ENCODE data around the gene PLOD3.
A peak's percentile ranks its signal among the peaks of the same experiment; 100 is the strongest.

PLOD3 gene

DNA sequence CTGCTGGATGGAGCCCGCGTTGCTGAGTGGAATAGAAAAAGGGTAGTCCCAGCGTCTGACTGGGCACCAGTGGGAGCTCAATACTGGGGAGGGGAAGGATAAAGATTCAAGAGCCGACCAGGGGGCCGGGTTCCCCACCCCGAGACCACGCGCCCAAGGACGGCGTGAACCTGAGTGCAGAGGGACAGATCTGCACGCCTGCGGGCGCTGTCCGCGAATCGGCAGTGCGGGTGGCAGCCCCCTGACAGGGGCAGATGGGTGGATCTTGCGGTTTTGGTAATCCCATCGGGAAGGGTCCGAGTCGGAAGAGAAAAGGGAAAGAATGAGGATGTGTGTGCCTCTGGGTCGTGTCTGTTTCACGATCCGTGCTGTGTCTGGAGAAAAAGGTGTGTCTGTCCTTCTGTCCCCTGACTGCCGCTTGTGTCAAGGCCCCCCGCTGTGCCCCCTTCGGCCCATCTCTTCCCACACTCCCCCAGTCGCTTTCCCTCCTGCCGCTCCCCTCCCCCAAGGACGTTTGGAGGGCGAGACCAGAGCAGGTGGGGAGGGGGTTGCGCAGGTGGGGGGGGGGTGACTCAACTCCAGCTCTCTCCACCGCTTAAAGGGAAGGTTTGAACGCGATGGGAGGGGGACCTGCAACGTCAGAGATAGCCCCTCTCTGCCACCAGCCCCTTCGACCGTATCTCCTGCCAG lies 51.3 kb downstream of the PLOD3 start:
- no peak for TF ChIP-seq MAX (IDR thresholded peaks at IDR 0.05; ENCODE audit: low read depth, low read length)
- no peak for TF ChIP-seq MYC (IDR thresholded peaks at IDR 0.05; ENCODE audit: low read depth, low read length)
- TF ChIP-seq POLR2A (IDR thresholded peaks at IDR 0.05; ENCODE audit: extremely low read depth, insufficient read length) = no peak
- no peak overlapping the region for H3K4me3 ChIP-seq (ENCODE audit: low read depth, low read length)
- DNase-seq (ENCODE audit: low read depth) = no peak

DNA sequence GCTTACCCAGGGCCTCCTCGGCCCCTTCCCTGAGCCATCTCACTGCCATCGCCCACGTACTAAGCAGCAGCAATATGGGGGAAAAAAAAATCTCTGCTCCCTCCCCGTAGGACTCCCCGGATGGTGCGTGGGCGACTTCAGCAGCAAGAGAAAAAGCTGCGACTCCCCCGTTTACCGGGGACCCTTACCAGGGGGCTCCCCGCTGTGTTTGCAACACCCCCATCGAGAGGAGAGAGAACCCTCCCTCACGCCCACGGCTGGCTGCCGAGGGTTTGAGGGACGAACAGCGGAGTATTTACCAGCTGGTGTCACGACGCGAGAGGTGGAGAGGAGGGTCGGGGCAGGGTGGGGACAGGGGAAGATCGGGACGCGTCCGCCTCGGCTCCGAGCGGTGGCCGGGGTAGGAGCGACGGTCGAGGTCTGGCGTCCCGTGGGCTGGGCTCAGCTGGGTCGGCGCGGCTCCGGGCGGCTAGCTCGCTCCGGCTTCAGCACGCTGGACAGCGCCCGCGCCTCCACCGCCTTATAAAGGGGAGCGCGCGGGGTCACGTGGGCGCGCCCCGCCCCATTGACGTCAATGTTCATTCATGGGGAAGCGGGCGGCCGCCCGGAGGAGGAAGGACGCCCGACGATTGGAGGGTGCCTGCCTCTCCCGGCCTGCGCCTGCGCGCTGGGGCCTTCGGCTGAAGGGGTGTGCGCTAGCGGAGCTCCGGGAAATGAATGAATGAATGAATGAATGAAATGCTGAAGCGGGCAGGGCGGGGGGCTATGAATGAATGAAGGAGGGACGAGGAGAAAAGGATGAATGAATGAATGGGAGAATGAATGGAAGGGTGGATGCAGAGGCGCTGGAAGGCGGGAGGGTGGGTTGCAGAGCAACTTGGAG lies 52.1 kb downstream of the PLOD3 start, which contains the start of gene VGF:
Gene VGF (minus strand): TSS at position 495 of the 883 bp plus-strand sequence. CDS start 726 bp downstream, outside the sequence.
- peak; percentile 97 for DNase-seq (ENCODE audit: low read depth)
- no peak within 1 kb of the TSS for H3K4me3 ChIP-seq (ENCODE audit: low read depth, low read length)
- TF ChIP-seq POLR2A (IDR thresholded peaks at IDR 0.05; ENCODE audit: extremely low read depth, insufficient read length) (no peak), MYC (IDR thresholded peaks at IDR 0.05; ENCODE audit: low read depth, low read length) (peak; percentile 63), CTCF (IDR thresholded peaks at IDR 0.05; ENCODE audit: low read depth, low read length) (no peak), MAX (IDR thresholded peaks at IDR 0.05; ENCODE audit: low read depth, low read length) (peak; percentile 99)

DNA sequence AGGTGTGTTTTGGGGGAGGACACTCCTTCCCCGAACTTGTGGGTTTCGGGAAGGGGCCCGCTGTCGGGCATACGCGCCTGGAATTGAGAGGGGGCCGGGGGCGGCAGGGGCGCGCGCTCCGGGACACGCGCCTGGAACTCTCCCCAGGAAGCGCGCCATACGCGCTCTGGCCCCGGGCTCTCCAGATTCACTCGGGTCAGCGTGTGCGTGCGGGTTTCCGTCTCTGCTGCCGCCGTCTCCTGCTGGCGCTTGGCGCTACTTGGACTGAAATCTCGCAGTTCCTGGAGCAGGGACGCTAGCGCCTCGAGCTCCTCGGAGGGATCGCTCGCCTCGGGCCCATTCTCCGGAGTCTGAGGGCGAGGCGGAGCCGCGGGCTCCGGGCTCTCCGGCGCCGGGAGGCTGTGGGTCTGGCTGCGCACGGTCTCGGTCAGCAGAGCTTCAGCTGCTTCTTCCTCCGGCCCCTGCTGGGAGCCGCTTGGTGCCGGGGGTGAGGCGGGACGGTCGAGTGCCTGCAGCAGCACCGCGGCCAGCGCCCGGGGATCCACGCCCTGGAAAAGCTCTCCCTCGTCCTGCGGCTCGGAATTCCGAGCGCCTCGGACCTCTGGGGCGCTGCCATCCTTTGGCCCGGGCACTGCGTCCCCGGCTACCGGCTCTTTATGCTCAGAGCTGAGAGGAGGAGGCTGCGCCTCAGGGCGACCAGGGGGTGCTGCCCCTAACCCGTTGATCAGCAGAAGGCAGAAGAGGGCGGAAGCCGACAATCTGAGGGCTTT lies 53.1 kb downstream of the PLOD3 start:
- TF ChIP-seq CTCF (IDR thresholded peaks at IDR 0.05; ENCODE audit: low read depth, low read length) = no peak
- no peak for TF ChIP-seq POLR2A (IDR thresholded peaks at IDR 0.05; ENCODE audit: extremely low read depth, insufficient read length)
- no peak for TF ChIP-seq MAX (IDR thresholded peaks at IDR 0.05; ENCODE audit: low read depth, low read length)
- TF ChIP-seq MYC (IDR thresholded peaks at IDR 0.05; ENCODE audit: low read depth, low read length) = no peak
- peak; percentile 47 for DNase-seq (ENCODE audit: low read depth)
- H3K4me3 ChIP-seq (ENCODE audit: low read depth, low read length) = no peak overlapping the region

- peak; percentile 82 for DNase-seq (ENCODE audit: low read depth)
- H3K4me3 ChIP-seq (ENCODE audit: low read depth, low read length) = peak overlapping the region; percentile 23
- TF ChIP-seq MYC (IDR thresholded peaks at IDR 0.05; ENCODE audit: low read depth, low read length) = peak; percentile 60; the same call in 1 of the 2 replicates
- TF ChIP-seq POLR2A (IDR thresholded peaks at IDR 0.05; ENCODE audit: extremely low read depth, insufficient read length) = peak; percentile 39
- peak; percentile 52 for TF ChIP-seq MAX (IDR thresholded peaks at IDR 0.05; ENCODE audit: low read depth, low read length)
- no peak for TF ChIP-seq CTCF (IDR thresholded peaks at IDR 0.05; ENCODE audit: low read depth, low read length)
These were observed 53.9 kb downstream of the PLOD3 start for GRCh38 chr7:101163279-101164070.

DNA sequence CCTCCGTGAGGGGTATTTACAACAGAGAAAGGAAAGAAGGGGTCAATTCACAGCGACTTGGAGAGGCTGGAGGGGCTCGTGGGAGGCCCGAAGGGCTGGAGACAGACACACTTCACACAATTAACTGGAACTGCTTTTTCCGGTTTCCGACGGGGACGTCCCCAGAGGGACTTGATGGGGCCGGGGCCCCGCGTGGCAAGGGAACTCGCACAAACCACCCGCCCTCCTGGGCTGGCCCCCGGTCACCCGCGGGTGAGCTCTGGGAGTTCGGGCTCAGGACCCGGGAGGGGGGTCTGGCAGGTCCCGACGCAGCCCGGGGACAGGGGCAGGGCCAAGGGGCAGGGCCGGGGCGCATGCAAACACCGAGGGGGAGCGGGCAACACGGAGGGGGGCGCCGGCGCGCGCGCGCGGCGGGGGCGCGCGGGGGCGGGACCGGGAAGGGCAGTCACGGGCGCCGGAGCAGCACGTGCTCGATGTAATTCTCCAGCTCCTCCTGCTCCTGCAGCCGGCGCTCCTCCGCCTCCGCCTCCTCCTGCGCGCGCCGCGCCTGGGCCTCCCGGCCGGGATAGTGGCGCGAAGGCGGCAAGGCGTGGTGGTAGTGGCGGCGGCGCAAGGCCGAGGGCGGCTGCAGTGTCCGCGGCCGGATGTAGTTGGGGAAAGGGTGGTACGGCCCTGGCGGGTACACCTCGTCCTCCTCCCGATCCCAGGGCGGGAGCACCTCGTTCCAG lies 54.7 kb downstream of the PLOD3 start:
- DNase-seq (ENCODE audit: low read depth) = peak; percentile 88
- peak; percentile 86 for TF ChIP-seq MYC (IDR thresholded peaks at IDR 0.05; ENCODE audit: low read depth, low read length)
- peak; percentile 94 for TF ChIP-seq MAX (IDR thresholded peaks at IDR 0.05; ENCODE audit: low read depth, low read length)
- TF ChIP-seq CTCF (IDR thresholded peaks at IDR 0.05; ENCODE audit: low read depth, low read length) = no peak
- H3K4me3 ChIP-seq (ENCODE audit: low read depth, low read length) = peak overlapping the region; percentile 38
